Measurements from ENCODE around the gene STK11. TPM values are rescaled to one million over a fixed set of nuclear protein-coding genes. Genes with fewer than 3 reads are reported as not detected.
A peak's percentile ranks its signal among the peaks of the same experiment; 100 is the strongest.

STK11 gene
- total and polyA plus RNA-seq, 2 donors (not counting 3 experiments of a cell fraction or from before 2014, with no cell fraction given): 39.4 to 75.4 TPM

- Histone ChIP-seq H3K27ac (ENCODE audit: insufficient read depth, low read depth, low read length) (no peak overlapping the region), H4K20me1 (replicated peaks; ENCODE audit: control insufficient read depth, extremely low read depth, insufficient read depth, low read length) (no peaks in the 10 kb centered on the region), H3K9me1 (replicated peaks; ENCODE audit: control insufficient read depth, extremely low read depth, insufficient read depth, low read length) (no peaks in the 10 kb centered on the region), H3K36me3 (ENCODE audit: control insufficient read depth in 2 of 2, extremely low read depth in 1 of 2, insufficient read depth in 2 of 2, low read length in 2 of 2) (peaks cover 29 to 34% of the 10 kb centered on the region in 2 experiments), H3K4me3 (replicated peaks in 1 of 3; ENCODE audit: insufficient read depth in 1 of 3, low read depth in 1 of 3, low read length in 3 of 3) (no peak overlapping the region), H2AFZ (ENCODE audit: low read depth, low read length) (no peak overlapping the region), H3K4me1 (ENCODE audit: control insufficient read depth, extremely low read depth, insufficient read depth, low read length) (peaks cover 58% of the 10 kb centered on the region), H3K9ac (replicated peaks; ENCODE audit: extremely low read depth, insufficient read depth, low read length) (no peak overlapping the region), H3K9me3 (replicated peaks; ENCODE audit: control insufficient read depth, insufficient read depth, low read length) (no peaks in the 10 kb centered on the region), H3K79me2 (ENCODE audit: control insufficient read depth, insufficient read depth, low read length) (peaks cover 38% of the 10 kb centered on the region), H3K27me3 (ENCODE audit: control insufficient read depth in 2 of 2, insufficient read depth in 2 of 2, low read length in 2 of 2) (no peaks in the 10 kb centered on the region), H3K4me2 (ENCODE audit: insufficient read depth, low read length) (no peak overlapping the region)
- FAIRE-seq (no peak), DNase-seq (ENCODE audit: low read depth, low spot score) (no peak)
- no peak for TF ChIP-seq FOS (IDR thresholded peaks at IDR 0.05; ENCODE audit: borderline replicate concordance, insufficient read depth, low read length)
- TF ChIP-seq MAX (IDR thresholded peaks at IDR 0.05; ENCODE audit: insufficient read depth, insufficient read length): no peak
- no peak for TF ChIP-seq MYC (IDR thresholded peaks at IDR 0.05; ENCODE audit: low read depth, low read length)
- TF ChIP-seq POLR2AphosphoS5 (IDR thresholded peaks at IDR 0.05; ENCODE audit: insufficient read depth, low read depth, low read length): no peak
- TF ChIP-seq POLR2A (IDR thresholded peaks at IDR 0.05; ENCODE audit: low read depth, low read length): no peak
- no peak for TF ChIP-seq GATA2 (IDR thresholded peaks at IDR 0.05; ENCODE audit: insufficient read depth, insufficient read length, low read depth, low read length)
- no peak for TF ChIP-seq EZH2 (IDR thresholded peaks at IDR 0.05; ENCODE audit: borderline replicate concordance, low read depth, low read length, severe bottlenecking)
- no peak for TF ChIP-seq JUN (IDR thresholded peaks at IDR 0.05; ENCODE audit: borderline replicate concordance, insufficient read depth, insufficient read length, low read depth)
- TF ChIP-seq CTCF (IDR thresholded peaks at IDR 0.05; ENCODE audit: extremely low read depth in 1 of 2, insufficient read depth in 1 of 2, low read depth in 1 of 2, low read length in 2 of 2): no peak
- ChIA-PET POLR2A (interaction anchor here (0.6 to 3.4 kb wide), 2 partner anchors 9 to 12 kb away, joined by 3 to 19 read pairs; partner anchors contain the start of gene CIRBP), CTCF (interaction anchor here (1.1 to 7.8 kb wide), 2 partner anchors 9 to 13 kb away, joined by 6 to 63 read pairs; no protein-coding TSS in a partner anchor)
- TSS peak; percentile 18 for BruUV-seq (replicated peaks)
- intact Hi-C loops (cut with micrococcal nuclease): no loop called here
- dilution Hi-C loops (cut with MboI; ENCODE audit: extremely low pct_ligation_motif_present, low sequenced_read_pairs): no loop called here
These were observed 52.0 kb downstream of the STK11 start for GRCh38 chr19:1257475-1258162.
